Airway epithelial cell (primary cell): ENCODE data around the gene RIBC1. TPM values are rescaled to one million over a fixed set of nuclear protein-coding genes. Genes with fewer than 3 reads are reported as not detected.

Experiments used
- total RNA-seq: library from RNA; depleted of rRNA; stranded (reverse); fragments of >200 nt; gene quantifications from 2 replicates; pipeline ENCODE4 v1.2.3, GENCODE V29; 2015

The RIBC1 gene
- total RNA-seq: 0.74 and 1.5 TPM in 2 replicates

GRCh38 chrX:53422861-53423306, at the start of gene RIBC1:
Gene RIBC1, plus strand, starts transcription at chrX:53422873. Its CDS starts 3,404 bp downstream, at chrX:53426277.

DNA sequence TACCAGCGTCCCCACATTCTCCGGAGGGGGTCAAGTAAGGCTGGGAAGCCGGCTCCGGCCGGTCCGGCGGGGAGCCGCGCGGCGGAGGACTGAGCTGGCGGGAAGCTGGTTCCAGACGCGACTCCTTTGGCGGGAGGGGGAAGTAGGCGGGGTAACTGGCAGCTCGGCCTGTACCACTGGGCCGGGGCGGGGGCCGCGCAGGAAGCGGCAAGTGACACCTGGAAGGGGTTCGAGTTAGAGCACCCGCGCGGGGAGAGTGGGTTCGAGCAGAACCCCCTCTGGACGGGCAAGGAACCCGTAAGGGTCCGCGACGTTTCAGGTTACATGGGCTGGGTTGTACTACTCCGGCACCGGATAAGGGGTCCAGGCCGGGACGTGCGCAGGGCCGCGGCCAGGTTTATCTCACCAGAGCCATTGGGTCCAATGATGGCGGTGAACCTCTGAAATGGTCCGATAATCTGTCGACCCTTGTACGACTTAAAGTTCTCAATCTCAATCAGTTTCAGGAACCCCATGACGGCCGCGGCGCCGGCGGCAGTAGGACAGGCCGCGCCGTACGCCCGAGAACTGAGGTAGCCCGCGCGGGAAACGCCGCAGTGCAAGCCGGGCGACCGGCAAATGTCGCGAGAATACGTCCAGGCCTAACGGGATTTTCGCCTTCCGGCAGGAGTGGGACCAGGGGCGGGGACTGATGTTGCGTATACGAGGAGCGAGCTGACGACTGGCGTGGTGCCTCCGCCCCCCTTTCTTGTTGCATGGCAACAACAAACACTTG, 400 bp upstream of the RIBC1 start, which contains the start of gene SMC1A:
Gene SMC1A (minus strand): TSS at position 569 of the 775 bp plus-strand sequence. CDS start 54 bp downstream, at position 515.

GRCh38 chrX:53433651-53434639, 11.3 kb downstream of the RIBC1 start, which contains the start of gene HSD17B10:
Gene HSD17B10, minus strand, starts transcription at chrX:53434370. Its CDS starts 25 bp downstream, at chrX:53434345.

Other genes starting within 250 kb of the RIBC1 start
- 97.5 and 100 TPM in 2 replicates for gene KDM5C, start 197.7 kb upstream of the RIBC1 start, total RNA-seq
- 4.2 and 10.3 TPM in 2 replicates for gene IQSEC2, start 141.3 kb upstream of the RIBC1 start, total RNA-seq
- 44.8 and 67.4 TPM in 2 replicates for gene SMC1A, start 219 bp upstream of the RIBC1 start, total RNA-seq
- 105 and 114 TPM in 2 replicates for gene HSD17B10, start 11.5 kb downstream of the RIBC1 start, total RNA-seq